GM19240 (cell line): ENCODE results near the gene MAML3.

Experiments used
- DNase-seq: peaks from one replicate; pipeline ENCODE4 v3.0.0; 2011; ENCODE audit warnings: low spot score; ENCODE audit not compliant: insufficient read length

The MAML3 gene

DNA sequence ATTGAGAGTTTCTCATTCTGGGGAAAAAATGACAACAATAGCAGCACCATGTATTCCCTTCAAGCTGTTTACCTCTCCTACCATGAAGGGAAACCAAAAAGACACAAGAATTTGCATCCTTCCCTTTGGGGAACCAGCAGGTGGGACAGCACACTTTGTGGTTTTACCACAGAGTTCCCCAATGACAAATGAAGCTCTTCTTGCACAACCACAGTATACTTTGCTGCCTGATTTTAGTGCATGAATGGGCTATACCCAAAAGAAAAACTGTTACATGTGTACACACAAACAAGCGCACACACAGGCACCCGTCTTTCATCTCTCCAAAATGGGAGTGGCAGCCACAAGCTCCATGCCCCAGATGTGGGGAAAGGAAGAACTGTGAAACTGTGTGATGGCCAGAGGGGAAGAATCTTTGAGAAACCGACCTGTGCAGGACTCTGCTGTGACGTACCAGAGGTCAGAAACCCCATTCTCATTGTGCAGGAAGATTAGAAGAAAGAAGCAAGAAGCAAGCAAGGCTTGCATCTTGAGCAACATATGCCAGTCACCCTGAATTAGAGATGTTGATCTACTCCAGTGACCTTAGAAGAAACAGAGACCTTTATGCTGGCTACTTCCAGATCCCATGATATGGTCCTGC is 2.7 kb upstream of the MAML3 start:
- DNase-seq: no peak

GRCh38 chr4:140154572-140154891 is 548 bp upstream of the MAML3 start:
- DNase-seq: no peak

DNA sequence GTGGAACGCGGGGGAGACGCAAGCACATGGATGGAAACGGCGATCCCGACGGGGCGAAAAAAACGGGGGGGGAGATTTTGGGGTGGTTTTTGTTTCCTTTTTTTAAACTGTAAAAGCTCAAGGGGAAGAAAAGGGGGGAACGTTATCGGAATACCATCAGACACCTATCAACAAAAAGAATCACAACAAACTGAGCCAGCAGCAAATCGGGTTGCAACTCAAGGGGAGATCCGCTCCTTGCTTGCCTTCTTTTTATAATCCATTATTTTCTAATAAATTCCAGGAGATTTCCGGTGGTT is 616 bp downstream of the MAML3 start:
- DNase-seq: no peak

GRCh38 chr4:140152751-140153418 is 1.1 kb downstream of the MAML3 start:
- DNase-seq: no peak

GRCh38 chr4:140152013-140152703 is 1.8 kb downstream of the MAML3 start:
- no peak for DNase-seq

GRCh38 chr4:140151699-140152012 is 2.3 kb downstream of the MAML3 start:
- DNase-seq: no peak

- DNase-seq: no peak
These were observed 2.9 kb downstream of the MAML3 start for GRCh38 chr4:140150886-140151698.

DNA sequence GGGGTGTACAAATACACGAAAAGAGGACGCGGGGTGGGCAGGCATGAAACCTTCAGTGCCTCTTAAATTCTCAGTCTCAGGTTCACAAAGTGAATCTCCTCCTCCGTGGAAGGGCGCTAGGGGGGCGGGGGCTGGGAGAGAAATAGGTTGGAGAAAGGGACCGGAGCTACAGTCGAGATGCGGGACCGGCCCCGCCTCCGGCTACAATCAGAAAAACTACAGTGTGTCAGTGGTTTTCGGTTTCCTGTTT is 3.4 kb downstream of the MAML3 start:
- no peak for DNase-seq

GRCh38 chr4:140149846-140150635 is 3.9 kb downstream of the MAML3 start:
- DNase-seq: no peak

DNA sequence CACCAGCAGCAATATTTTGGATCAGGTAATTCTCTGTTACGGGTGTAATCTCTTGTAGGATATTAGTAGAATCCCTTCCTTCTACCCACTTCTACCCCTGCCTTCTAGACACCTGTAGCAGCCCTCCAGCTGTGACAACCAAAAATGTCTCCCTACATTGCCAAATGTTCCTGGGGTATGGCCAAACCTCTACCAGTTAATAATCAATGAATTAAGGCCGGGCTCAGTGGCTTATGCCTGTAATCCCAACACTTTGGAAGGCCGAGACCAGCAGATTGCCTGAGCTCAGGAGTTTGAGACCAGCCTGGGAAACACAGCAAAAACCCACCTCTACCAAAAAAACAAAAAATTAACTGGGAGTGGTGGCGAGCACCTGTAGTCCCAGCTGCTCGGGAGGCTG is 9.9 kb downstream of the MAML3 start:
- no peak for DNase-seq

DNA sequence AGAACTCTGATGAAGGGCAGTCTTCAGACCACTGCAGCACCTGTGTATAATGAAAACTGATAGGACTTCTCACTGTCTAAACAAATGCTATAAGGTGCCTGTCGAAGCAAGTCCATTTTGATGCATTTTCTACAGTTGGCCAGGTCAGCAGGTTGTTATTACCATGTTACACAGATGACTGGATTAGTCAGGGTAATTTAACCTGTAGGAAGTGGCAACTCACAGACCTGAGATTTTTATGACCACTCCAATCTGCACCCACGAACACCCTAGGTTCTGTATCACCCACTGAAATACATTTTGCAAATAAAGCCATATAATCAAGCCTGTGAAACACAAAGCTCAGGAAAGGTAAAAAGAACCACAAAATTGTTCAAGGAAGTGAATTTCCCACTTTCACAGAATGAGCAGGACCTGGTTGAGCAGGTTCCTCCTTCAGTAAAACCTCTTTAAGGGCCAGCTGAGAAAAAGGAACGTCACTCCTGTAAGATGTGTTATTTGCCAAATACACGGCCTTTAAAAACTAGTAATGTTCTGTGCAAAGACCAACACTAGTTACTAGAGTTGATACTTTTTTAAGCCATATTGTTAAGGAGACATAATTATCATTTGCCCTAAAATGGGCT is 12.7 kb downstream of the MAML3 start:
- DNase-seq: no peak

GRCh38 chr4:140140566-140140965 is 13.4 kb downstream of the MAML3 start:
- no peak for DNase-seq

- DNase-seq: no peak
These were observed 15.6 kb downstream of the MAML3 start for GRCh38 chr4:140138428-140138827.

DNA sequence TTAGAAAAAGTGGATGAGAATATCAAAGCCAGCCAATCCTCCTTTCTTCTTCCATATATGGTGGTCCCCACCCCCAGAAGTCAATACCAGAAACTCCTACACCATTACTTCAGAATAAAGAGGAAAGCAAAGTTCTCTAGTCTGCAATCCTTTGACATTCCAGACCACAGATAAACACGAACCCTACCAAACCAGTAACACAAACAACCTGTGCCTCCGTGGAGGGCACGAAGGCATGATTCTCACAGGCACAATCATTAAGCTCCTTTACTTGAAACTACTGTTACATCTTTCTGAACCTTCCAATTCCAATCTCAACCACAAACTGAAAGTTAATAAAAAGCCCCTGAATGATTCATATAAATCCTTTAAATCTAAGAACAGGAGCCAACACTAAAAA is 16.3 kb downstream of the MAML3 start:
- DNase-seq: no peak

GRCh38 chr4:140136509-140136908 is 17.5 kb downstream of the MAML3 start:
- DNase-seq: no peak

DNA sequence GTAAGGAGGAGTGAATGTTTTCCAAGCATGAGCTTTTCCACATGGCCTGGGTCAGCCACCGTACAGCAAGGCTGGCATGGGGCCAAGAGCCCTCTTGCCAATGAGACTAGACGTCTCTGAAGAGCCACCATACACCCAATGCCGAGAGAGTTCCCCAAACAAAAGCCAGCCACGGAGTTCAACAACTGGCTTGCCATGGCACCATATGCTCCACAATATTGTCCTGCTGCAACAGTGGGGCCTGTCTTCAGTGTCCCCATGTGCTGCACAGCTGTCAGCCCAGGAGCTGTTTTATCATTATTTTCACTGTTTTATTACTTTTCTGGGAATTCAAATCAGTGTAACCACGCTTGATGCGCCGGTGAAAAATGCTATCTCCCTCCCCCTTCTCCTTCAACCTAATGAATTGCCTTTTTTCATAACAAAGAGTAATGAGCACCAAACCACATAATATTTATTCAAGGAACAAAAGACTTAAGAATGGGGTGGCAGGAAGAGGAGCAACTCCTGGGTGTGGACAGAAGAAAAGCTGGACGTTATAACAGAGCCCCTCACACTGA is 18.4 kb downstream of the MAML3 start:
- no peak for DNase-seq

GRCh38 chr4:140134746-140135425 is 19.1 kb downstream of the MAML3 start:
- DNase-seq: no peak

- DNase-seq: no peak
These were observed 20.4 kb downstream of the MAML3 start for GRCh38 chr4:140133576-140133975.

DNA sequence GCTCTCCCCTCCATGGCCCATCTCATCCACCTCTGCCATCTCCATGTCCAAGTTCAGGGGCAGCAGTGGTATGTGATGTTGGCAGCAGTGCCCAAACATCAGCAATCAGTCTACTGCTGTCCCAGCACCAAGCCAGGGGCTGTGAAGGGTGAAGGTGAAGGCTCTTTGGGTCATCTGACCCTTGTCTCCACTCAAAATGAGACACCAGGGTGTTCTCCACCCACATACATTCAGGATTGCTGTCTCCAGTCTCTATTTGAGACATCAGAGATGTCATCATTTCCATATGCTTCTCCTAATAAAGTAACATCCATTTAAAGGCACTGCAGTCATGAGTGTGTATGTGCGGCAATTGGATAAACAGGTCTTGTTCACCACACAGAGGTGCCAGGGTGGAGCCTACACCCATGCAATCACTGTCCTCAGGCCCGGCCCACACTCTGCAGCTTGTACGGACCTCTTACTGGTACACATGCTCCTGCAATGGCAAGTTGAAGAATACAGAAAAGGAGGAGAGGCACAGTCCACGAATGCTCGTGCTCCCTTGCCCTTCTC is 22.2 kb downstream of the MAML3 start:
- DNase-seq: no peak

- no peak for DNase-seq
These were observed 23.3 kb downstream of the MAML3 start for GRCh38 chr4:140130677-140131076.
